Measurements from ENCODE around the gene KRT17.

The KRT17 gene

DNA sequence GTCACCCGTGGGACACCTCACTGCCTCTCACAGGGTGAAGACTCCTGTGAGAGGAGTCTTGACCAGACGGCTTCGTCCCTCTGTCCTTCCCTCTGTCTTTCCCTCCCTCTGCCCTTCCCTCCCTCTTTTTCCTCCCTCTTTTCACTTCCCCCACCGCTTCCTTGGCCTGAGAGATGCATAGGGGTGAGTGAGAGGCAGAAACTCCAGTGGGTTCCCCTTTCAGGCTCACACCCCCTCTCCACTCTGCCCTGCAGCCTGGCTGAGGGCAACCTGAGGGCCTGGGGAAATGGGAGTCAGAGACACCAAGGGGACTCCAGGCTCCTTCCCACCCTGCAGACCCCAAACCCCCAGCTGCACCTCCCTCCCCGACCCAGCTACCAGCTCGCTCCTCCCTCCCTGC is 14.6 kb upstream of the KRT17 start:
- DNase-seq (ENCODE audit: low read depth, low spot score) = no peak
- no peak overlapping the region for H3K4me3 ChIP-seq (ENCODE audit: low read depth, low read length)
- in situ Hi-C loops (cut with HindIII; ENCODE audit: low sequenced_read_pairs) = no loop called here
- no peak for TF ChIP-seq CTCF (IDR thresholded peaks at IDR 0.05; ENCODE audit: low read depth, low read length)

GRCh38 chr17:41638194-41638593 is 13.8 kb upstream of the KRT17 start:
- no peak for TF ChIP-seq CTCF (IDR thresholded peaks at IDR 0.05; ENCODE audit: low read depth, low read length)
- no peak overlapping the region for H3K4me3 ChIP-seq (ENCODE audit: low read depth, low read length)
- no peak for DNase-seq (ENCODE audit: low read depth, low spot score)
- in situ Hi-C loops (cut with HindIII; ENCODE audit: low sequenced_read_pairs) = no loop called here

GRCh38 chr17:41636652-41637051 is 12.3 kb upstream of the KRT17 start:
- in situ Hi-C loops (cut with HindIII; ENCODE audit: low sequenced_read_pairs) = no loop called here
- DNase-seq (ENCODE audit: low read depth, low spot score) = no peak
- TF ChIP-seq CTCF (IDR thresholded peaks at IDR 0.05; ENCODE audit: low read depth, low read length) = no peak
- no peak overlapping the region for H3K4me3 ChIP-seq (ENCODE audit: low read depth, low read length)

- H3K4me3 ChIP-seq (ENCODE audit: low read depth, low read length) = no peak overlapping the region
- TF ChIP-seq CTCF (IDR thresholded peaks at IDR 0.05; ENCODE audit: low read depth, low read length) = no peak
- in situ Hi-C loops (cut with HindIII; ENCODE audit: low sequenced_read_pairs) = no loop called here
- DNase-seq (ENCODE audit: low read depth, low spot score) = no peak
Observed at GRCh38 chr17:41635121-41636097, 11.0 kb upstream of the KRT17 start.

- in situ Hi-C loops (cut with HindIII; ENCODE audit: low sequenced_read_pairs) = no loop called here
- no peak for DNase-seq (ENCODE audit: low read depth, low spot score)
- no peak overlapping the region for H3K4me3 ChIP-seq (ENCODE audit: low read depth, low read length)
- TF ChIP-seq CTCF (IDR thresholded peaks at IDR 0.05; ENCODE audit: low read depth, low read length) = no peak
Observed at GRCh38 chr17:41634639-41635038, 10.3 kb upstream of the KRT17 start.

DNA sequence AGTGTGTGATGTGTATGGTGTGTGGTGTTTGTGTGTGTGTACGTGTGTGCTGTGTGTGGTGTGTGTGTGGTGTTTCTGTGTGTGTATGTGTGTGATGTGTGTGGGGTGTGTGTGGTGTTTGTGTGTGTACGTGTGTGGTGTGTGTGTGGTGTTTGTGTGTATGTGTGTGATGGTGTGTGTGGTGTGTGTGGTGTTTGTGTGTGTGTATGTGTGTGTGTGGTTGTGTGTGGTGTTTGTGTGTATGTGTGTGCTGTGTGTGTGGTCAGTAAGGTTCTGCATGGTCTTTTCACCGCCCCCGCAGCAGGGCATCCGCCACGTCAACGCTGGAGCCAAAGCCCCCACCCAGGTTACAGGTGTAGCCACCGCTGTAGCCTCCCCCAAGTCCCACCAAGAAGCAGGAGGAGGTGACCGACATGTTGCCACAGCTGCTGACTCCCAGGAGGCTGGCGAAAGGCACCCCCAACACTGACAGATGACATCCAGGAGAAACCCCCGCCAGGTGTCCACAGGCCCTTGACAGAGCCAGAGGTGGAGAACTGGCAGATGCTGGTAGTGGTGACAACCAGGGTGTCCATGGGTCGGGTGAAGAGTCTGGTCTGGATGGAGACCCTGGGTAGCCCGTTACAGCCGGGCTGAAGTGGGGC is 9.3 kb upstream of the KRT17 start:
- no peak for TF ChIP-seq CTCF (IDR thresholded peaks at IDR 0.05; ENCODE audit: low read depth, low read length)
- DNase-seq (ENCODE audit: low read depth, low spot score) = no peak
- in situ Hi-C loops (cut with HindIII; ENCODE audit: low sequenced_read_pairs) = no loop called here
- no peak overlapping the region for H3K4me3 ChIP-seq (ENCODE audit: low read depth, low read length)

Data from astrocyte of the spinal cord (primary cell).